HepG2 (cell line): ENCODE data around the gene SYNE2. TPM values are rescaled to one million over a fixed set of nuclear protein-coding genes. Genes with fewer than 3 reads are reported as not detected.

Experiments
- ATAC-seq: fragments of 200-7000 bp; cut with Tn5 transposase; 3 replicates; pipeline ENCODE4 v1.9.1; 2020; ENCODE audit warnings: mild to moderate bottlenecking, moderate library complexity
- BruUV-seq: library from RNA; stranded (reverse); fragments of 400-500 nt; replicated peaks from 2 replicates; lab custom pipeline; 2021; lab: Mats Ljungman, UMichigan
- CTCF ChIA-PET: fragments of 300-600 bp; formaldehyde crosslinking; extraction: SDS; loops from one replicate; lab custom pipeline; 2021; ENCODE audit warnings: low total read pairs, inconsistent platforms, low intra/inter-chr PET ratio; lab: Yijun Ruan, JAX
- POLR2A ChIA-PET: fragments of 350-600 bp; sonication (Branson Sonifier 250); formaldehyde crosslinking; loops from one replicate; lab custom pipeline; 2020; ENCODE audit warnings: antibody characterized with exemption, inconsistent platforms; lab: Yijun Ruan, JAX
- DNase-seq: peaks from one replicate; pipeline ENCODE4 v3.0.0-alpha.2; 2015; ENCODE audit warnings: low spot score
- FAIRE-seq: peaks from 3 replicates; lab custom pipeline; 2011; peaks lifted over from hg19 to GRCh38; lab: Jason Lieb, UNC
- H2AFZ ChIP-seq: one replicate; pipeline ENCODE4 v1.6.1; 2011; ENCODE audit warnings: low read length, inconsistent platforms
- H3K27ac ChIP-seq: fragments of 300-600 bp; 3 replicates; pipeline ENCODE4 v1.8.0; 2011; ENCODE audit warnings: mixed run types, mild to moderate bottlenecking, mixed read lengths, low read length, inconsistent platforms; ENCODE audit not compliant: insufficient read depth; ENCODE audit errors: extremely low read length
- H3K27me3 ChIP-seq, 2 experiments: fragments of 200-600 bp in 1 of 2; 2 replicates in 1 of 2; 3 replicates in 1 of 2; pipeline versions ENCODE4 v1.6.0 to v1.8.0; 2011; ENCODE audit warnings: low read length in 2 of 2, mild to moderate bottlenecking in 2 of 2, moderate library complexity in 2 of 2, inconsistent platforms in 1 of 2; ENCODE audit not compliant: insufficient read depth in 2 of 2, control insufficient read depth in 1 of 2
- H3K36me3 ChIP-seq, 2 experiments: fragments of 200-600 bp in 1 of 2; replicated peaks in 1 of 2; 2 replicates in 1 of 2; 3 replicates in 1 of 2; pipeline versions ENCODE4 v1.5.1 to v1.8.0; 2011; ENCODE audit warnings: low read length in 2 of 2, inconsistent platforms in 1 of 2; ENCODE audit not compliant: insufficient read depth in 2 of 2, control insufficient read depth in 1 of 2
- H3K4me1 ChIP-seq: 2 replicates; pipeline ENCODE4 v1.5.1; 2012; ENCODE audit warnings: low read length, inconsistent platforms; ENCODE audit not compliant: insufficient read depth
- H3K4me2 ChIP-seq: 2 replicates; pipeline ENCODE4 v1.6.0; 2011; ENCODE audit warnings: low read depth, low read length, inconsistent platforms
- H3K4me3 ChIP-seq, 3 experiments: fragments of 200-600 bp in 1 of 3; sonication (generic), shearing (Covaris generic) in 1 of 3; replicated peaks in 1 of 3; 2 replicates each; pipeline ENCODE4 v1.5.1; 2011 to 2016; ENCODE audit warnings: low read length in 3 of 3, inconsistent platforms in 2 of 3, low read depth in 2 of 3, mild to moderate bottlenecking in 2 of 3, control low read depth in 1 of 3, mixed read lengths in 1 of 3; ENCODE audit not compliant: insufficient read depth in 1 of 3
- H3K79me2 ChIP-seq: one replicate; pipeline ENCODE4 v1.6.1; 2011; ENCODE audit warnings: low read length, inconsistent platforms; ENCODE audit not compliant: insufficient read depth
- H3K9ac ChIP-seq: 2 replicates; pipeline ENCODE4 v1.6.0; 2011; ENCODE audit warnings: mild to moderate bottlenecking, low read depth, low read length, inconsistent platforms; ENCODE audit not compliant: insufficient read depth
- H3K9me3 ChIP-seq: 2 replicates; pipeline ENCODE4 v1.5.1; 2012; ENCODE audit warnings: mild to moderate bottlenecking, low read length
- H4K20me1 ChIP-seq: 2 replicates; pipeline ENCODE4 v1.6.0; 2011; ENCODE audit warnings: inconsistent platforms, mild to moderate bottlenecking, low read length, moderate library complexity; ENCODE audit not compliant: insufficient read depth
- GPN1 ChIP-seq: sonication (generic); formaldehyde crosslinking; IDR thresholded peaks from 2 replicates; pipeline ENCODE4 v1.5.1; 2020; ENCODE audit warnings: missing genetic modification reagents, borderline replicate concordance
- SRF ChIP-seq: IDR thresholded peaks from 2 replicates; pipeline ENCODE4 v1.6.1; 2011; ENCODE audit warnings: mild to moderate bottlenecking, low read depth, low read length, moderate library complexity
- U2AF1 ChIP-seq: fragments of 200-400 bp; formaldehyde crosslinking; optimal IDR thresholded peaks from 2 replicates; pipeline ENCODE3; 2017; ENCODE audit warnings: mild to moderate bottlenecking, low read depth, low read length
- ZNF674 ChIP-seq: sonication (generic); formaldehyde crosslinking; IDR thresholded peaks from 2 replicates; pipeline ENCODE4 v1.5.0; 2020; ENCODE audit warnings: low read depth, mild to moderate bottlenecking, missing genetic modification reagents
- WGBS: methylation state at CpG from one replicate; pipeline ENCODE4 v1.1.6; 2017; ENCODE audit warnings: low lambda C conversion rate; 5-methylcytosine and 5-hydroxymethylcytosine counted together
- in situ Hi-C: cut with HindIII; loops from 2 replicates; pipeline ENCODE4 v1.10.0; 2017; ENCODE audit warnings: low pct_unique_long_range_greater_than_20kb; ENCODE audit not compliant: extremely low pct_ligation_motif_present
- intact Hi-C: fragments of 100-400 bp; cut with micrococcal nuclease; formaldehyde crosslinking; loops from one replicate; pipeline ENCODE4 v1.10.0; 2022; ENCODE audit not compliant: unreplicated experiment
- polyA plus RNA-seq, 8 experiments: library from polyadenylated mRNA; depleted of rRNA in 3 of 8; stranded (reverse) in 7 of 8; unstranded in 1 of 8; fragments of >200 nt; fragmentation: Illumina TruSeq in 4 of 8; extraction: Trizol in 4 of 8; gene quantifications; 2 replicates each; pipeline versions ENCODE4 v1.2.1 to v1.2.3, GENCODE V29; 2011 to 2016; ENCODE audit warnings: low read depth in 4 of 8, missing spikeins in 1 of 8, mixed read lengths in 1 of 8; ENCODE audit not compliant: insufficient read depth in 1 of 8
- total RNA-seq, 5 experiments: library from RNA; depleted of rRNA; stranded (reverse); fragments of >200 nt; fragmentation: Illumina TruSeq; extraction: Trizol; gene quantifications; 2 replicates each; pipeline ENCODE4 v1.2.3, GENCODE V29; 2016; ENCODE audit warnings: low read depth in 1 of 5
- TF ChIP-seq, protein P1 (sequence below): sonication (generic); formaldehyde crosslinking; IDR thresholded peaks from 2 replicates; pipeline ENCODE4 v1.9.0; 2021; ENCODE audit warnings: missing genetic modification reagents, mild to moderate bottlenecking, borderline replicate concordance
- TF ChIP-seq, protein P2 (sequence below): sonication (generic); formaldehyde crosslinking; IDR thresholded peaks from 2 replicates; pipeline ENCODE4 v1.4.0; 2020; ENCODE audit warnings: missing genetic modification reagents, borderline replicate concordance
- TF ChIP-seq, protein P3 (sequence below): sonication (generic); formaldehyde crosslinking; conservative IDR thresholded peaks from 2 replicates; pipeline ENCODE4 v1.4.0; 2020; ENCODE audit warnings: missing genetic modification reagents

The SYNE2 gene
- total and polyA plus RNA-seq, 2 of the 13 experiments (the other 11 are each of a cell fraction or from before 2014, with no cell fraction given): 6.2 to 13.3 TPM

DNA sequence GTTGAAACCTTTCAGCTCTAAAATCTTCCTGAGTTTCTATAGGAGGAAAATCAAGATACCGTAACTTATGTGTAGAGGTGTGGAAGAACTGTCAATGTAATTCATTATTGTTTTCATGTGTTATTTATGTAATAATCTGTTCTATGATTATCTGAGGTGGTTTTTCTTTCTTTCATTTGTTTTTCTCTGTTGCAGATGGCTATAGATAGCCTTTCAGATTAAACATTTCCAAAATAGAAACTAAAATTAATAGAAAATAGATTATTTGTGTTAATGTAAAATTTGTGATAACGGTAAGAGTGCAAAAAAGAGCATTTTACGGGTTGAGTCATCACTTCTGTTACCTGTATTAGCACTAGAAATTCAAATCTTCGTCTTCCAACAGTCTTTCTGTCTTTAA, 128.8 kb downstream of the SYNE2 start:
- in situ Hi-C loops (no loop called here), intact Hi-C loops (no loop called here)
- ChIA-PET CTCF (no interaction called here), POLR2A (interaction anchor here (0.5 kb wide), 1 partner anchor 923 kb away, joined by 3 read pairs; no protein-coding TSS in a partner anchor)
- Histone ChIP-seq H3K4me2 (no peak overlapping the region), H3K9ac (no peak overlapping the region), H3K4me1 (no peaks in the 10 kb centered on the region), H3K4me3 (no peak overlapping the region), H3K27me3 (no peaks in the 10 kb centered on the region), H3K36me3 (no peaks in the 10 kb centered on the region), H4K20me1 (no peaks in the 10 kb centered on the region), H3K9me3 (no peaks in the 10 kb centered on the region), H3K79me2 (no peaks in the 10 kb centered on the region), H3K27ac (no peak overlapping the region), H2AFZ (no peak overlapping the region)
- ATAC-seq: no peak
- FAIRE-seq: no peak
- BruUV-seq: no TSS peak
- TF ChIP-seq, protein P1, sequence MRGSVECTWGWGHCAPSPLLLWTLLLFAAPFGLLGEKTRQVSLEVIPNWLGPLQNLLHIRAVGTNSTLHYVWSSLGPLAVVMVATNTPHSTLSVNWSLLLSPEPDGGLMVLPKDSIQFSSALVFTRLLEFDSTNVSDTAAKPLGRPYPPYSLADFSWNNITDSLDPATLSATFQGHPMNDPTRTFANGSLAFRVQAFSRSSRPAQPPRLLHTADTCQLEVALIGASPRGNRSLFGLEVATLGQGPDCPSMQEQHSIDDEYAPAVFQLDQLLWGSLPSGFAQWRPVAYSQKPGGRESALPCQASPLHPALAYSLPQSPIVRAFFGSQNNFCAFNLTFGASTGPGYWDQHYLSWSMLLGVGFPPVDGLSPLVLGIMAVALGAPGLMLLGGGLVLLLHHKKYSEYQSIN (CRISPR knock-in tag): no peak
- TF ChIP-seq SRF (no peak), ZNF674 (CRISPR knock-in tag) (no peak), U2AF1 (no peak), GPN1 (CRISPR knock-in tag) (no peak)
- TF ChIP-seq, protein P2, sequence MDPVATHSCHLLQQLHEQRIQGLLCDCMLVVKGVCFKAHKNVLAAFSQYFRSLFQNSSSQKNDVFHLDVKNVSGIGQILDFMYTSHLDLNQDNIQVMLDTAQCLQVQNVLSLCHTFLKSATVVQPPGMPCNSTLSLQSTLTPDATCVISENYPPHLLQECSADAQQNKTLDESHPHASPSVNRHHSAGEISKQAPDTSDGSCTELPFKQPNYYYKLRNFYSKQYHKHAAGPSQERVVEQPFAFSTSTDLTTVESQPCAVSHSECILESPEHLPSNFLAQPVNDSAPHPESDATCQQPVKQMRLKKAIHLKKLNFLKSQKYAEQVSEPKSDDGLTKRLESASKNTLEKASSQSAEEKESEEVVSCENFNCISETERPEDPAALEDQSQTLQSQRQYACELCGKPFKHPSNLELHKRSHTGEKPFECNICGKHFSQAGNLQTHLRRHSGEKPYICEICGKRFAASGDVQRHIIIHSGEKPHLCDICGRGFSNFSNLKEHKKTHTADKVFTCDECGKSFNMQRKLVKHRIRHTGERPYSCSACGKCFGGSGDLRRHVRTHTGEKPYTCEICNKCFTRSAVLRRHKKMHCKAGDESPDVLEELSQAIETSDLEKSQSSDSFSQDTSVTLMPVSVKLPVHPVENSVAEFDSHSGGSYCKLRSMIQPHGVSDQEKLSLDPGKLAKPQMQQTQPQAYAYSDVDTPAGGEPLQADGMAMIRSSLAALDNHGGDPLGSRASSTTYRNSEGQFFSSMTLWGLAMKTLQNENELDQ (CRISPR knock-in tag): no peak
- TF ChIP-seq, protein P3, sequence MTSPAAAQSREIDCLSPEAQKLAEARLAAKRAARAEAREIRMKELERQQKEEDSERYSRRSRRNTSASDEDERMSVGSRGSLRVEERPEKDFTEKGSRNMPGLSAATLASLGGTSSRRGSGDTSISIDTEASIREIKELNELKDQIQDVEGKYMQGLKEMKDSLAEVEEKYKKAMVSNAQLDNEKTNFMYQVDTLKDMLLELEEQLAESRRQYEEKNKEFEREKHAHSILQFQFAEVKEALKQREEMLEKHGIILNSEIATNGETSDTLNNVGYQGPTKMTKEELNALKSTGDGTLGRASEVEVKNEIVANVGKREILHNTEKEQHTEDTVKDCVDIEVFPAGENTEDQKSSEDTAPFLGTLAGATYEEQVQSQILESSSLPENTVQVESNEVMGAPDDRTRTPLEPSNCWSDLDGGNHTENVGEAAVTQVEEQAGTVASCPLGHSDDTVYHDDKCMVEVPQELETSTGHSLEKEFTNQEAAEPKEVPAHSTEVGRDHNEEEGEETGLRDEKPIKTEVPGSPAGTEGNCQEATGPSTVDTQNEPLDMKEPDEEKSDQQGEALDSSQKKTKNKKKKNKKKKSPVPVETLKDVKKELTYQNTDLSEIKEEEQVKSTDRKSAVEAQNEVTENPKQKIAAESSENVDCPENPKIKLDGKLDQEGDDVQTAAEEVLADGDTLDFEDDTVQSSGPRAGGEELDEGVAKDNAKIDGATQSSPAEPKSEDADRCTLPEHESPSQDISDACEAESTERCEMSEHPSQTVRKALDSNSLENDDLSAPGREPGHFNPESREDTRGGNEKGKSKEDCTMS (CRISPR knock-in tag): no peak
- no peak for DNase-seq
- 93% methylated on average over 4 of the region's 4 CpGs for WGBS
